NCI-H187 (cell line): ENCODE data around the gene DZIP1L.

Experiments used
- DNase-seq, 2 experiments: peaks; one replicate each; lab custom pipeline; 2025; lab: John Stamatoyannopoulos, UW

The DZIP1L gene

DNA sequence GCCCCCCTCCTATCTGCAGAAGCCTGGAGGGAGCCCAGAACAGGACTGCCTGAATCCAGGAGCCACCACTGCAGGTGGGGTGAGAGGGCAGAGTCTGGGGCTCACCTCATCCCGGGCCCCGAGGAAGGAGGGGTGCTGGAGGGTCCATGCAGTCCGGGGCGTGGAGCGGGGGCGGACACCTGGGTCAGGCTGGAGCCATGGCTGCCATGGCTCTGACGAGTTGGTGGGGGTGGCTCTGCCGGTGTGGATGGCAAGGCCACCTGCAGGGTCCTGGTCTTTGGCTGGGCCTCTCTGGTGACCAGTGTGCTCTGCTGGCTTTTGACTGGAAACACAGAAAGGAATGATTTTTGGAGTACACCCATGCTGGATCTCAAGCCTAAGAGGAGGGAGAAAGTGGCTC, 47.4 kb downstream of the DZIP1L start:
- DNase-seq: no peak

DNA sequence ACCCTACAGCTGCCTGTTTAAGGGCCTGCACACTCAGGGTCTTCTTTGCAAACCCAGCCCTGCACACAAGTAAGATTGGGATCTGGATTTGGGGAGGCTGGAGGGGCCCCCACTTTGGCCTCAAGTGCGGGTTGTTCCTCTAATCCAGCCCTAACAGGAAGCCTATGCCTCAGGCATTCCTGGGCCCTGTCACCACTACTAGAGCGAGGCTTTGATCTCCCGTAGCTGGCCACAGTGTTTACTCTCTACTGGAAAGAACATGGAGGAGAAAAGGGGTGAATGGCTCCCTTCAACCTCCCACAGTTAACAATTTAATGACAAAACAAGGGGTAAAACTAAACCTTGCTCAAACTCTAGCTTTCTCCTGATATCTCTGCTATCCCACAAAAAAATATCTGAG, 48.4 kb downstream of the DZIP1L start:
- no peak for DNase-seq

DNA sequence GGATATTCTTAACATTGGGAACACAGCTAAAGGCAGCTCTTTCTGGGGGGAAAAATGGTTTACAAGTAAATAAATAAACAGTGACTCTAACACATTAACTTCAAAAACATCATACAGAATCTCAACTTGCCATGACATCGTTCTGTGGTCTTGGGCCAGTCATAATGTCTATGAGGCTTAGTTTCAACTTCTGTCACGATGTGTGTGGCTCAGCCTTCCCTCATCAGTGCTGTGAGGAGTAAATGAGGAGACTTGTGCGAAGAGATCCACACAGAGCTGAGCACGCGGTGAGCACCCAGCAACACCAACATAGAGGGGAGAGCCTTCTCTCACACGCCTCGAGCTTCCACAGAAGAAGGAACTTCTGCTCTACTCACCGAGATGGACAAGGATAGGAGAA, 49.0 kb downstream of the DZIP1L start:
- no peak for DNase-seq

GRCh38 chr3:138065949-138066348, 49.5 kb downstream of the DZIP1L start:
- DNase-seq: no peak

GRCh38 chr3:138063416-138063815, 52.0 kb downstream of the DZIP1L start:
- DNase-seq: no peak

DNA sequence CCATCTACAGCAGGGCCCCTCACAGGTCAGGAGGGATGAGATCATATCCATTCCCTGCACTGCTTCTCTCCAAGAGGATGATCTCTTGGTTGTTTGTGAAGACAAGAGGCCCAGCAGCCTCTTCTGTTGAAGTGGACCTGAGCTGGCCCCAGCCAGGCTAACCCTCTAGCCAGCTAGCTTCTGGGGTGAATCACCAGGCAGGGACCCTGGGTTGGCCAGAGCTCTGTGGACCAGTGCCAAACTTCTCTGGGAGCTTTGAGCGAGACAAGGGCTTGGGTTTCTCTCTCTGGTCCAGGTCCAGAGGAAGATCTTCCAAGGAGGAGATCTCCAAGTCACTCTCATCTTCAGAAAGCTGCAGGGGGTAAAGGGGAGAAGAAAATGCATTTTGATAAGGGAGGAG, 52.8 kb downstream of the DZIP1L start:
- no peak for DNase-seq

GRCh38 chr3:138062037-138062436, 53.4 kb downstream of the DZIP1L start:
- DNase-seq: no peak

DNA sequence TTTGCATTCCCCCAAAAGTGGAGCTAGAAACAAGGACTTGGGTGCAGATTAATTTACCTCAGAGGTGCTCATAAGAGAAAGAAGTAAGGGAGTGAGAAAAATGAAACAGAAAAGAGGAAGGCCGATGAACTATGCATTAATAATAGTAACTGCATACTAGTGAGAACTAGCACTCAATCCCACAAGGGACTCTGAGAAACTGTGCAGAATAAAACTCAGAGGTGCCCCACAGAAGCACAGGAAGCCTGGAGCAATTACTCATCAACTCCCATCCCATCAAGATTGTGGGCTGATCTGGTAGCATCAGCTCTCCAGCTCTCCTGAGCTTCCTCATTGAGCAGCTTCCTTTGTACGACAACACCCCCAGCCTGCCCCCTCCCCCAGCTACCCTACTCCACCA, 54.6 kb downstream of the DZIP1L start:
- no peak for DNase-seq

- no peak for DNase-seq
Measured at GRCh38 chr3:138059261-138059660, 56.1 kb downstream of the DZIP1L start.

GRCh38 chr3:138057384-138057783, 58.0 kb downstream of the DZIP1L start:
- no peak for DNase-seq

- DNase-seq: no peak
Measured at GRCh38 chr3:138054057-138054456, 61.4 kb downstream of the DZIP1L start.

- no peak for DNase-seq
Measured at GRCh38 chr3:138051947-138052802, 63.2 kb downstream of the DZIP1L start.

DNA sequence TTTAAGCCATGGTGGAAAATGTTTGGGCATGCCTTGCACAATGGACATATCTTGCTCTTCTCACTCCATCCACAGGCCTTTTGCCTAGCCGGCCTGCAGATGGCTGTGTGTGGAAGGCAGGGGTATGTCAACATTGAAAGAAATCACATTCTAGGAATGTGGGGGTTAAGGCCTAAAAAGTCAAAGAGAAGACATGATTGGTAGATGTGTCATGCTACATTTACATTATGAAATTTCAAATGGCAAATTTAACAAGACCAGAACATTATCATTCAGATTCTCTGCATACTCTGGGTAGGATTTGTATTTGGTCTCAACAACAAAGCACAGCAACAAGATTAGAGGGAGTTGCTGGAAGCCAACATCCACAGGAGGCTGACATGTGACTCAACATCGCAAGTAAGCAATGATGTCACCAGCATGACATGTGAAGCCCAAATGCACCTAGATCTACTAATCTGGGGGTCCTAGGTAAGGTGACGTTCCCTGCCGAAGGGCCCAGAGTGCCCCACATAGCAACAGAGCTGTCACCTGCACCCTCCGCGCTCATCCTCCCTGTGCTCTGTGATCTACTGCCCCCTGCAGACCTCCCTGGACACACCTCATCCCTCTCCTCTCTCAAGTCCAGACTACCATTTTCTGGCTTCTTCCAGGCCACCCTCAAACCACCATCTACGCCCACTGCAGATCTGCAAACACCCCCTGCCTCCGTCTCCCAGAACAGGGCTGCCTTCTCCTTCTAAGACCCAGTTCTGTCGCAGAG, 66.1 kb downstream of the DZIP1L start:
- DNase-seq: no peak

DNA sequence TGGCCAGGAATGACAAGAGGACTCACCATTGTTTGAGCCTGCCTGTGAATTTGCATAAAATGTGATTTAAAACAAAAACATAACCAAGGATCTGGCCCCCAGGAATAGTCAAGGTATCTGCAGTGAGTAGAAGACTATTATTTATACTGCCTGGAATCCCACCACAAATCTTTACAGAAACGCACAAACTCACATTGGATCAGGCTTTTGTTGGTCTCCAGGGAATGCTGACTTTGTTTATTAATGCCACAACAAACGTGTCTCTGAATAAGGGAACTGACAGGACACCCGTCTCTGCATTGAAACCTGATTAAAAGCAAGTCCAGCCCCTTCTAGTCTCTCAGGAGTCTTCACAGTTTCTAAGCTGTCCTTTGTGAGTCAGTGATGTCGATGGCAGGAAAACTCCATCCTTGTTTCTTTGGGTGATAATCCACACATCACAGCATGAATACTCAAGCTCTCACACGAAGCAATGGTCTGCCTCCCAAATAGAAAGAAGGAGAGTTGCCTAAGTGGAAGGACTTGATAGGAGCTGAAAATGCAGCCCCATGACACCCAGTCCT, 67.7 kb downstream of the DZIP1L start:
- DNase-seq: no peak

GRCh38 chr3:138046955-138047354, 68.5 kb downstream of the DZIP1L start:
- DNase-seq: no peak

DNA sequence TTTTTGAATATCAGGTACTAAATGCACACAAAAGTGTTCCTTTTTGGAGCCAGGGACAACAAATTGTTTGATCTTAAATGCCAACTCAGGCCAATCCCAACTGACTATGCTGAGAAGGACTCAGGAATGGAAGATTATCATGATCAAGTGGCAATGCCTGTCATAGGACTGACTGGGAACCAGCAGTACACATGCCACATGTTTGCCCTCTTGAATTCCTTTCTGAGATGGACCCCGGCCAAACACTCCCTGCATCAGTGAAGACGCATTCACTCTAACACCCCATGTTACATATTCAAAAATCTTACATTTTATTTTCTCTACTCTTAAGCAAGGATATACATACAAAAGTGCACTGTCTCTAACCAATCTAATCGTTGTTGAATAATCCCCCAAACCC, 69.3 kb downstream of the DZIP1L start:
- no peak for DNase-seq

- no peak for DNase-seq
Measured at GRCh38 chr3:138043266-138044029, 72.0 kb downstream of the DZIP1L start.

- DNase-seq: no peak
Measured at GRCh38 chr3:138042043-138042442, 73.4 kb downstream of the DZIP1L start.

DNA sequence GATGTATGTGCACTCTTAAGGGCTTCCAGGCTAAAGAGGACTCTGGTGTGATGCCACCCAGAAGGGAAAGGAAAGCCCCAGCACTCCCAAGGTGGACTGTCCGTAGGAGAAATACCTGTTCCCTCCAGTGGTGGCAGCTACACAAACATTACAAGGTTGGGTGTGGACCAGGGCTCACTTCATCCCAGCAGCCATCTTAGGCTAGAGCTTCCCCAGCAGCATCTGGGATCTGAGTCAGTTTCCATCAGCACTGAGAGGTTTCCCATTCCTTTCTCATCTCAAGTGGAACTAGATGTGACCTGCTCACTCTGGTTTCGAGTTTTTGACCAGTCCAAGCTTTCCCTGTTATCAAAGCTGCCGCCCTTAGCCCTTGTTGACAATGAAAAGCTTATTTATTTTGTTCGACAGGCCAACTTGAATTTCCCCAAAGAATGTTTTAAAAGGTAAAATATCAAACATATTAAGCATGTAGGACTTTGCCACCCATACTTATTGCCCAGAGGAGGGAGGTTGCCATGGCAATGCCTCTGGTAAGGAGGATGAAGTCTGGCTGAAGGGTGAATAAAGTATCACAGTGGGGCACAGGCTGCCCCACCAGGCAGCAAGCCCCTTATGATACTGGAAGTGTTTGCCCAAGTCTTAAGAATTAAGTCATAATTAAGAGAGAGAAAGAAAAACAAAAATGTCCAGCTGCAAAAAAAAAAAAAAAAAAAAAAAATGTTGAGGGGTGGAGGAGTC, 76.5 kb downstream of the DZIP1L start:
- no peak for DNase-seq

- DNase-seq: no peak
Measured at GRCh38 chr3:138036572-138036971, 78.8 kb downstream of the DZIP1L start.

GRCh38 chr3:138034918-138035317, 80.5 kb downstream of the DZIP1L start:
- DNase-seq: no peak
